ENCODE data around the gene FRZB.

GRCh38 chr2:182866095-182866460, 359 bp downstream of the FRZB start:
- TF ChIP-seq FOXM1 (CRISPR knock-in tag; IDR thresholded peaks at IDR 0.05) = no peak
- no peak for TF ChIP-seq PCBP2 (optimal IDR thresholded peaks at IDR 0.05; ENCODE audit: low read depth, low read length, poor library complexity, severe bottlenecking)
- no peak for TF ChIP-seq NCOR1 (IDR thresholded peaks at IDR 0.05; ENCODE audit: borderline replicate concordance, low read length)
- no peak for TF ChIP-seq ZNF232 (CRISPR knock-in tag; IDR thresholded peaks at IDR 0.05; ENCODE audit: borderline replicate concordance)
- TF ChIP-seq ZSCAN20 (CRISPR knock-in tag; IDR thresholded peaks at IDR 0.05; ENCODE audit: borderline replicate concordance) = no peak
- no peak for TF ChIP-seq ZNF484 (CRISPR knock-in tag; IDR thresholded peaks at IDR 0.05; ENCODE audit: borderline replicate concordance, low read depth)
- TF ChIP-seq NFYB (CRISPR knock-in tag; IDR thresholded peaks at IDR 0.05) = no peak
- no peak for TF ChIP-seq UBTF (CRISPR knock-in tag; IDR thresholded peaks at IDR 0.05)

Measured in HepG2 (cell line).